ENCODE measurements around the gene MCAT.

The MCAT gene

DNA sequence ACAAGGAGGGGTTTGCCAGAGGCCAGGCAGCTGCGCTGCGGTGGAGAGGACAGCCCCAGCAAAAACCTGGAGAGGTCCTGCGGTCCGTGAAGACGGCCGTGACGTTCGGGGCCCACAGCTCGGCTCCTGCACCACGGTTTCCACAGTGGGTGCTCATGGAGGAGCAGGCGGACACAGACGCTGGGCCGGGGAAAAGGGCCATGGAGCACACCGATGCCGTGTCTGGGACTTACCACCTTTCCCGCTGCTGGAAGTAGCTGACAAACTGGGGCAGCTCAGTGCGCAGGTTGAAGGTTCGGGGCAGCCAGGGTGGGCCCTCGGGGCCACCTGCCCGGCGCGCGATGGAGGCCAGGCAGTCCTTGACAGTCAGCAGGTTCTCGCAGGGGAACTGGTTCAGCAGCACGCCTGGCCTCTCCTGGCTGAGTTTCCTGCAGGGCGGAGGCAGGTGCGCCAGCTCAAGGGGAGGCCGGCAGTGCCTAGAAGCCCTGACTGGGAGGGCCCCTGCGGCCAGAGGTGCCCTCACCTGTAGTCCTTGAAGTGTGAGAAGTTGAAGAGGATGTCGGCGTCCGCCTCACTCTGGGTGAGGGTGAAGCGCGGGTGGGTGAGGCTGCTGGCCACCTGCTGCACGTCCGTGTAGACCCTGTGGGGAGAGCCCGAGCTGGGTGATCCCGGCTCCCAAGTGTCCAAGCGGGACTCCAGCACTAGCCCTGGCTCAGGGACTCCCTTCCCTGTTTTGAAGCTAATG, 30.9 kb upstream of the MCAT start:
- no peak for DNase-seq (ENCODE audit: low read depth)
- H3K4me3 ChIP-seq (ENCODE audit: low read depth, low read length) = no peak overlapping the region

DNA sequence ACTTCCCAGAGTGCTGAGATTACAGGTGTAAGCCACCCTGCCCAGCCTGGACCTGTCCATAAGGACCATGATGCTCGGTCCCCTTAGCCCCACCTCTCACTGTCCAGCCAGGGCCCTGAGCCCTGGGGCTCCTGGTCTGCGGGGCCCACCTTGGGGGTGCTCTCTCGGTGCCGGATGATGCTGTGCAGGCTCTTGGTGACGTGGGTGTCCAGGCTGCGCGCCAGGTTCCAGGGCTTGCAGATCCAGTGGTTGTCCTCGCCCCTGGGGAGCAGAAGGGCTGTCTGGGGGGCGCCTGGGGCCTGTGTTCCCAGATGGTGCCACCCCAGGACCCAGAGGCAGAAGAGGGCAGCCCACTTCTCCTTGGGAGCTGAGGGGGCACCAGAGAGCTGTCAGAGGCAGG, 30.4 kb upstream of the MCAT start:
- no peak overlapping the region for H3K4me3 ChIP-seq (ENCODE audit: low read depth, low read length)
- DNase-seq (ENCODE audit: low read depth) = no peak

DNA sequence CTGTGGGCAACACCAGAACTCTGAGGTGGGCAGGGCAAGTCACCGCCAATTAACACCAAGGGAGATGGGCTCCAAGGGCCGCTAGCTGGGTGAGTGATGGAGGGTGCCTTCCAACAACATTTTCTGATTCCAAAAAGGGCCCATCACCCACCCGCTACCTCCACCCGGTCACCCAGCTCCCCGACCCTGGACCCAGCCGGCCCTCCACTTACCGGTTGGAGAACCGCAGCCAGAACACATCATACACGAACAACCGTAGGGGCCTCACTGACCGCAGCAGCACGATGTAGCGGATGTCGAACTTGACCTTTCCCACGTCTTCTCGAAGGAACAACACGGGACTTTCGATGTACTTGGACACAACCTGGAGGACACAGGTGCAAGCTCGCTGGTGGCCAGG, 29.0 kb upstream of the MCAT start:
- no peak for DNase-seq (ENCODE audit: low read depth)
- H3K4me3 ChIP-seq (ENCODE audit: low read depth, low read length) = no peak overlapping the region

DNA sequence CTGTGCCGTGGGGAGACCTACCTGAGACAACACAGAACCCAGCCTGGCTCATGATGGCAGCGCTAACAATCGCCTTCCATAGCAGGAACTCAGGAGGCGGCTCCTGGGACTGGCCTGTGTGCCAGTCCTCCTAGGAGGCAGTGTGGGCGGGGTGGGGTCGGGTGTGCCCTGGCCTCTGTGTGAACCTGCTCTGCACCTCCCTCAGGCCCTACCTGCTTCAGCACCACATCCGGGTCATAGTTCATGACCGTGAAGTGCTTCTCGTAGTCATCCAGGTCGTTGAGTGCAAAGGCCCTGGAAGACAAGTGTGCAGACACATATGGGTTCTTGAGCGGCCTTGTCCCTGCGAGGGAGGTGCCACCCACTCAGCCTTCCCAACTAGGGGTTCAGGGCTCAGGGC, 28.4 kb upstream of the MCAT start:
- no peak overlapping the region for H3K4me3 ChIP-seq (ENCODE audit: low read depth, low read length)
- no peak for DNase-seq (ENCODE audit: low read depth)

DNA sequence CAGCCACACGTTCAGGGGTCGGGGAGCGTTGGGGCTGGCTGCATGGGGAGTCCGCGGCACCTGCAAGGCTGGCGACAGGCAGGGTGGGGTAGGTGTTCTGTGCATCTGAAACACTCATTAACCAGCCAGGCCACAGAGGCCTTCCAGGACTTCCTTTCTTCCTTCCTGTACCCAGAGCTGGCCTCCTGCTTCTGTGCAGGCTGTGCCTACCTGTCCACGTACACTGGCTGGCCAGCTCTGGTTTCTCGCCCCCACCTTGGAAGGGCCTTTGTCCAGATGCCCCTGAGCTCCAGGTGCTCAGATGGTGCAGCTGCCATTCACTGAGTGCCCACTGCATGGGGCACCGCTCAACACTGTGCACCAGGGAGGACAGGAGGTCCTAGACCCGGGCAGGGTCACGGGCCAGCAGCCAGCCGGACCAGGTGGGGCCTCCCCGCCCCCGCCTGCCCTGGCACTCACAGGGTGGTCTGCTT, 27.9 kb upstream of the MCAT start:
- no peak for DNase-seq (ENCODE audit: low read depth)
- H3K4me3 ChIP-seq (ENCODE audit: low read depth, low read length) = no peak overlapping the region

DNA sequence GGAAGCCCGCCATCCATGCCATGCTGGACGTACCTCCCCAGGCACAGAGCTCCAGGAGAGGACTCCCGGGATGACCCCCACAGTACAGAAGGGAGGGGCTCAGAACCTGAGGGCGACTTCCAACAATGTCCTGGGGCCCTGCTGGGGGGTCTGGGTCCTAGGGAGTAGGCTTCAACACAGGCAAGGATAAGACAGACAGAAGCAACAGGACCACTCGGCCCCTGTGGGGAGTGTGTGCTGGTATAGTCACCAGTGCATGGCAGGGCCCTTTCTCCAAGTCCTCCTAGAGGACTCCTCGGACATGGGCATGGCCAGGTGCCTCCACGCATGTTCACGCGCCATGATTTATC, 26.9 kb upstream of the MCAT start:
- no peak overlapping the region for H3K4me3 ChIP-seq (ENCODE audit: low read depth, low read length)
- DNase-seq (ENCODE audit: low read depth) = no peak

DNA sequence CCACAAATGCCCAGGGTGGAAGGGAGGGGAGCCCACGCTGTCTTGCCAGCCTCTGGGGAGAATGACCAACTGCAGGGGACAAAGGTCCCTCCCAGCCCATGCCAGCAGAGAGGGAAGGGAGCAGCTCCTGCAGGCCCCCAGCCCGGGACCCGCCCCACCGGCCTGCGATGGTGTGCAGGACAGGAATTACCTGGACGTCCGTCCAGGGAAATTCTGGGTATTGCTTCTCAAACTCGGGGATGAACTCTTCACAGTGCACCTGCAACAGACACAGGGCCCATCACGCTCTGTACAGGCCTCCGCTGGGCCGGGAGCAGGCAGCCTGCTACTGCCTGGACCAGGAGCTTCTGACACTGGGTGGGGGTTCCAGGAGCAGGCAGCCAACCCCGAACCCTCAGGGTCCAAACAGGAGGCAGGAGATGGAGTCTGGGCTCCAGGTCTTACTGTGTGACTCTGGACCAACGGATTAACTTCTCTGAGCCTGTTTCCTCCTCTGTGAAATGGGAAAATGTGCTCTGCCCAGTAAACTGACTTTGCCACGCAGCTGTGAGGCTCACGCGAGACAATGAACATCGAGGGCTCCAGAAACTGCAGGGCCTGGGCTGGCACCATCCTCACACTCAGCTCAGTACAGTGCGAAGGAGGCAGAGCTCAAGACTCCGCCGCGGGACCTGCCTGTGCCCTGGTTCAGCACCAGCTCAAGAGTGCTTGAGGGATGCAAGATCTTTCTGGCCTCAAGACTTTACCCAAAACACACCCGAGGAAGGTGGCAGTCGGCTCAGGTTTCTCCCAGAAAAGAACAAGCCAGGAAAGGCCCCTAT, 26.3 kb upstream of the MCAT start:
- no peak overlapping the region for H3K4me3 ChIP-seq (ENCODE audit: low read depth, low read length)

DNA sequence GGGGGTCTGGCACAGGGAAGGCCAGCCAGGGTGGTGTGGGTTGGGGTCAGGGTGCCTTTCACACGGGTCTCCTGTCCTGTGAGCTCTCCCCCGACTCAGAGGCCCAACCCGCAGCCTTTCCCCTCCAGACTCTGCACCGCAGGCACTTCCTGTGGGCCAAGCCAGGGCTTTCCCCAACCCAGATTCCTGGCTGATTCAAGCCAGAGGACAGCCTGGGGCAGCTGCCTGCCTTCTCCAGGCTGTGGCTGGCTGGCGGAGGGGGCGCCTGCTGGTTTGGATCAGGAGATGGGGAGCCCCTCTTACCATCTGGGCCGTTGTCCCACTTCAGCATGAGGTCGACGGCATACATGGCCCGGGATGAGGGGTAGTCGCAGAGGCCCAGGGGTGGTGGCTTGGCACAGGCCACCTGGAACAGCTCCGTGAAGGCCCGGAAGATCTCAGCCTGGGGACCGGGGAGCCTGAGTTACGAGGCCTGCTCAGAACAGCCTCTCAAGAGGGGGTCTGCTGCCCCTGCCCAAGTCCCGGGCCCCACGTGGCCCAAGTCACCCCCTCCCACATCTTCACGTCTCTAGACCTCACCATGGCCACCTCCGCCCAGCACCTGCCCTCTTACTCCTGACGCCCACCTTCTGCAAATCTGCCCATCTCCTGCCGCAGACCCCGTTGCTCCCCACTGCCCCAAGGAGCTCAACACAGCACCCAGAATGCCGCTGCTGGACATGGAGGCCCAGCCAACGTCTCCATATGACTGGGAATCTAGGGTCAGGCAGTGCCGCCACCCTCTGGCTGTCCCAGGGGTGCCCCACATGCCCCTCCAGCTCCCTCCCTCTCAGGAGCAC, 25.5 kb upstream of the MCAT start:
- no peak for DNase-seq (ENCODE audit: low read depth)
- H3K4me3 ChIP-seq (ENCODE audit: low read depth, low read length) = no peak overlapping the region

More for the DNA sequence above, 26.3 kb upstream of the MCAT start:
- no peak for DNase-seq (ENCODE audit: low read depth)

DNA sequence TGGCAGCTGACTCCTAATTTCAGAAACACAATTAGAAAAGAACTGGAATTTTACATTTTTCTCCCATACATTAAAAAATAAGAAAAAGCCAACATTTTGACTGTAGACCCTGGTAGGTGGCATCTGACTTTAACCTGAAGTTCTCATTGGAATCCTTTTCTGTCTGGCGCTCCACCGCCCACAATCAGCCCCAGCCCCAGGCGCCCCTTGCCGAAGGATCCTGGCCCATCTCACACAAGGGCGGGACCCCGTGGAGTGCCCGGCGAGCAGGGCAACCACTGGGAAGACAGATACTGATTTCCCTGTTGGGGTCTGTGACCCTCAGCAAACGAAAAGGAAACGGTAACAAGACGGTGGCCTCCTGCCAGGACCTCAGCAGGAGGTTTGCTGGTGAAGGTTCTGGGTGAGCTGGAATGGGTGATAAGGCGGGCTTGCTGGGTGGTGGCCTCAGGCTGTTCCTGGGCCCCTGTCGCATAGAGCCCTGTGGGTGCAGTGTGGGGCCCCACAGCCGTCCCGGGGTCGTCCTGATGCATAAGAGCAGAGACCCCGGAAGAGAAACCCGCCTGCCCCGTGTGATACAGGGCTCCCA, 23.9 kb upstream of the MCAT start:
- H3K4me3 ChIP-seq (ENCODE audit: low read depth, low read length) = no peak overlapping the region
- DNase-seq (ENCODE audit: low read depth) = no peak

DNA sequence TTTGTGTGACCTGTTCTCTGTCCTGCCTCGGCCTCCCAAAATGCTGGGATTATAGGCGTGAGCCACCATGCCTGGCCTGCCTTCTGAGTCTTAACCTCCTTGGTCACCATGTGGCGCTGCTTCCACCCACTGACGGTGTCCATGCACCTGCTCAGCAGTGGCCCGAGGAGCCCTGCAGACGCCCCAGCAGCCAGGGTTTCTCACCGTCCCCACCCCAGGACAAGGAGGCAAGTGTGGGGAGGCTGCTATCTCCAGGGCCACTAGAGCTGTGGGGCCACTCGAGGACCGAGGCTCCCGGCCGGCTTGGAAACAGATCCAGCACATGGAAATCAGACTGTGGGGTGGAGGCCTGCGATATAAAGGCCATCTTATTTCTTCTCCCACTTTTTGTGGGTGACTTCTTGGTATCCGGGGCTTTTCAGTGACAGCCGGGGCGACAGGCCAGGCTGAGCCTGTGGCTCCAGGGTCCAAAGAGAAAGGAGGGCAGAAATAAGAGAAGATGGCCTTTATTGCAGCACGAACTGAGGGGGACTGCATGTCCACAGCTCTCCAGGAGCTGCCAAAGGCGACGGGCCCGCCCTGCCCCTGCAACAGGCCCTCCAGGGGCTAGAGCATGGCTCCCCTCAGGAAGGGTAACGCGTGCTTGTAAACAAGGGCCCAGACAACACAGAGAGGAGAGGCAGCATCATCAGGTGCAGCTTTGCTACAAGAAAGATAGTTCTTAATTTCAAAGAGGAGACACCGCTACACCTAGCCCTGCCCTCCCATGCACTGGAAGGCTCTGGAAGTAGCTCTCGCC, 23.1 kb upstream of the MCAT start:
- H3K4me3 ChIP-seq (ENCODE audit: low read depth, low read length) = no peak overlapping the region
- DNase-seq (ENCODE audit: low read depth) = no peak

DNA sequence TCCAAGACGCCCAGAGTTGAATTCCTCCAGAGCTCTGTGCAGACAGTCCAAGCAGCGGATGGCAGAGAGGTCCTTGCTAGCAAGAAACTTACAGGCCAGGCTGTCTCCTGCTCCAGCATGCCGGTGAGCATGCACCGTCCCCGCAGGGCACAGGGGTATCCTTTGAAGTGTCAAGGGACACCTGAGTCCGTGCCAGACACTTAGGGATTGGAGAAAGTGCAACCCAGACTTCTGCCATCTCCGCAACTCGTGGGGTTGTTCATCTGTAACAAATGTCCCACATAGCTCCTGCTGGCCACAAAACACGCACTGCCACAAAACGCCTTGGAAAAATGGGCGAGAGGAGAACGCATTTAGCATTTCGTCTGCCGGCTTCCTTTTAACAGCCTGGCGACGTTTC, 21.4 kb upstream of the MCAT start:
- no peak for DNase-seq (ENCODE audit: low read depth)
- no peak overlapping the region for H3K4me3 ChIP-seq (ENCODE audit: low read depth, low read length)

DNA sequence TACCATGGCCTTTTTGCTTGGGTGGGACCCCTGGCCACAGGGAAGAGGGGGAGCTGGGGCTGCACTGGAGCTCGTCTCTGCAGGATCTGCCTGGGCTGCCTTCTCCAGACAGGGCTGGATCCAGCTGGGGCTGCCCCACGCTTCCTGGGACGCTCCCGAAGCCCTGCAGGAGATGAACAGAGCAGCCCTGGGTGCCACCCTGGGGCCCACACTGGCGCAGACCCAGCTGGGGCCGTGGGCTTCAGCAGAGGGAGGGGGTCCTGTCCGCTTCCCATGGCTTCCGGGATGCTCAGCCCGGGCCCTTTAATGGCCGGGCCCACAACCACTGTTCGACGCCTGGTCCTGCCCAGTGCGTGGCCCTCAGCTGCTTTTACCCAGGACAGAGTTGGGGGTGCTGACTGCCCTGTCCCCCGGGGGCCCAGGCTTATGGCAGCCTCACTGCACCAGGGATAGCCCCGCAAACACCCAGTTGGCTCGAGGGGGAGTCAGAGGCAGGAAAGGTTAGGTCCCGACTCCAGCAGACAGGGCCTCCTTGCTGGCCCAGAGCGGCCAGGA, 20.1 kb upstream of the MCAT start:
- no peak for DNase-seq (ENCODE audit: low read depth)
- no peak overlapping the region for H3K4me3 ChIP-seq (ENCODE audit: low read depth, low read length)

DNA sequence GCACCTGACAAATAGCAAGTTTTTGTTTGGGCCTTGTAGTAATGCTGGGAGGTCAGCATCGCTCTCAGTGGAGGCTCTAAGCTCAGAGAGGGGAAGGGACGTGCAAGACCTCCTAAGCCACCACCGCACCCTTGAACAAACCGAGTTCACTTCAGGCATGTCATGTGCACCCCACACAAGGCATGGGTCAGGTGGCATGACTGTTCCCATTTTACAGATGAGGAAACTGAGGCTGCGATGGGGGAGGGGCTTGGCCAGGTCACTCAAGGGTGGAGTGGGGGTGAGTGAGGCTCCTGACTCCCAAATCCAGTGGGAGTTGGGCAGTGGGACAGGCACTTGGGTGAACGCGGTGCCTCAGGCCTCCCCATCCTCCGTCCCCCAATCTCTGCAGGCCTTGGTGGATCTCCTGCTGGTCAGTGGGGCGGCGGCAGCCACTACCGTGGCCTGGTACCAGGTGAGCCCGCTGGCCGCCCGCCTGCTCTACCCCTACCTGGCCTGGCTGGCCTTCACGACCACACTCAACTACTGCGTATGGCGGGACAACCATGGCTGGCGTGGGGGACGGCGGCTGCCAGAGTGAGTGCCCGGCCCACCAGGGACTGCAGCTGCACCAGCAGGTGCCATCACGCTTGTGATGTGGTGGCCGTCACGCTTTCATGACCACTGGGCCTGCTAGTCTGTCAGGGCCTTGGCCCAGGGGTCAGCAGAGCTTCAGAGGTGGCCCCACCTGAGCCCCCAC, 19.4 kb upstream of the MCAT start:
- no peak overlapping the region for H3K4me3 ChIP-seq (ENCODE audit: low read depth, low read length)
- no peak for DNase-seq (ENCODE audit: low read depth)

DNA sequence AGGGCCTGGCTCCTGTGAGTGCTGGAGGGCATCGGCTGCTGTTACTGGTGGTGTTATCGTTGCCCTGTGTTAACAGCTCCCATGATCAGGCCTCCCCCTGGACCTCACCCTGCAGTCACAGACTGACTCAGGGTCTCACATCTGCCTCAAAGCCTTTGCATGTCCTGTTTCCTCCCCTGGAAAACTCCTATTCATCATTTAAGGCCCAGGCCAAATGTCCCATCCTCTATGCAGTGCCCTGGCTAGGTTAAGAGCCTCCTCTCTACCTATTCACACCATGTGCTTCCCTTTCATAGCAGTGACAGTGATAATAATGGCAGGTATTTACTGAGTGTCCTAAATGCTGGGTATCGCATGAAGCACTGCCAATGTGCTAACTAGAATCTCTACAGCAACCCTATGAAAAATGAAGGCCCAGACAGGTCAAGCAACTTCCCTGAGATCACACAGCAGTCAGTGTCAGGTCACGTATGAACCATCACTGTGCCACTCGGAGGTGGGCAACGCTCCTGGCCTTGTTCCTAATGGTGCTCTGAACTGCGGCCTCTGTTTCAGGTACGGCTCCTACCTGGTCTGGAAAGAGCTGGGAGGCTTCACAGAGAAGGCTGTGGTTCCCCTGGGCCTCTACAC, 17.4 kb upstream of the MCAT start:
- no peak overlapping the region for H3K4me3 ChIP-seq (ENCODE audit: low read depth, low read length)
- no peak for DNase-seq (ENCODE audit: low read depth)

DNA sequence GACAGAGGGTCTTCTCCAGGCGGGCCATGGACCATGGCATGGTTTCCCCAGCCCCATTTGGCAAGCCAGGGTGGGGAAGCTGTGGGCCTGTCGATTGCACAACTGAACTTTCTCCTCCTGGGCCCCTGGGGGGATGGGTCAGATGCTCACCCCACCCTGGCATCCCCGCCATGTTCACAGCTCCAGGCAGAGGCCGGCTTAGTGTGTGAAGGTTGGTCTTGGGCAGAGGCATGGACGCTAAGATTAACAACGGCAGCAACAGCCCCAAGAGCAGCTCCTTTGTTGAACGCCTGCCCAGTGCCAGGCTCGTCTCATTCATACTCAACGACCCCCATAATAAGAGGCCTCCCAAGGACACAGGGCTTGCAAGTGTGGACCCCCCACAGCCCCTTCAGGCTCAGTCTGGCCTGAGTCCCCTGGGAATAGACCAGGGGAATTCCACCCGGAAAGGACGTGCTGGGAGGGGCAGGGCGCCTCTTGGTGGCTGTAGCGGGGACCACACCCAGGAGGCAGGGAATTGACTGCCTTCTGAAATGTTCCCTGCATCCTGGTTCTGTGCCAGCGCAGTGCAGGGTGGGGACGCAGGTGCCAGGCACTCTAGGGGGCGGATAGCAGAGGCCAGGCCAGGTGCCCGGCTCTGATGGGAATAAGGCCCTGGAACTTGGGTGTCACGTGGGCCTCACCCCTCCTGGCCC, 16.4 kb upstream of the MCAT start:
- no peak overlapping the region for H3K4me3 ChIP-seq (ENCODE audit: low read depth, low read length)
- no peak for DNase-seq (ENCODE audit: low read depth)

DNA sequence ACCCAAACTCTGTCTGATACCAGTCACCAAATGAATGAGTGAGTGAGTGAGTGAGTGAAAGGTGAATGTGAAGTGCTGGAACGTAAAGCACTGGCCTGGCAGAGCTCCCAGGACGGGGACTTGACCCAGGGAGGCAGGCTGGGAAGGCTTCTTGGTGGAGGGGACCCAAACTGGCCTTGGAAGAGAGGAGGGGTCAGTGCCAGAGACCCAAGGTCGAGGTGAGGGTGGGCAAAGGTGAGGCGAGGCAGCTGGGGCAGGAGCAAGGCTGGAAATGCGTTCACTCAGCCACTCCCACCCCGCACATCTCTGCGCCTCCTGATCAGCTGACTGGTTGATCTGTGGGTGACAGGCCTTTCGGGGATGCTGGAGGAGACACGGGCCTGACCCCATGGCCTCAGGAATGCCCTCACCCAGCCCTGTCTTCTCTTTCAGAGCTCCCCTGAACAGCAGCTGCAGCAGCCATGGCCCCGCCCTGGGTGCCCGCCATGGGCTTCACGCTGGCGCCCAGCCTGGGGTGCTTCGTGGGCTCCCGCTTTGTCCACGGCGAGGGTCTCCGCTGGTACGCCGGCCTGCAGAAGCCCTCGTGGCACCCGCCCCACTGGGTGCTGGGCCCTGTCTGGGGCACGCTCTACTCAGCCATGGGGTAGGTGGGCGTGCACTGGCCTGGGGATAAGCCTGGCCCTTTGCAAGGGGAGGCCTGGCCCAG, 15.7 kb upstream of the MCAT start:
- DNase-seq (ENCODE audit: low read depth) = no peak
- no peak overlapping the region for H3K4me3 ChIP-seq (ENCODE audit: low read depth, low read length)

Data from skeletal muscle cell (primary cell).